ENCODE measurements around the gene LYRM4. TPM values are rescaled to one million over a fixed set of nuclear protein-coding genes. Genes with fewer than 3 reads are reported as not detected.
"Not testable (repeated sequence)": the region's sequence is repeated elsewhere in the genome, so short reads cannot be mapped to it uniquely, and the experiment has no call there.

The LYRM4 gene
- total RNA-seq, 3 donors from 2014 or later, result 49.2 to 50.6 (median 50.0) TPM

- DNase-seq, result no peak
- H3K9me3 Mint-ChIP-seq, result no peaks in the 10 kb centered on the region
- no peak overlapping the region for H3K4me3 Mint-ChIP-seq
- H3K36me3 Mint-ChIP-seq (ENCODE audit: insufficient read depth), result peaks cover 2% of the 10 kb centered on the region
- H3K4me1 Mint-ChIP-seq (ENCODE audit: low read depth), result no peaks in the 10 kb centered on the region
- no peak for ATAC-seq
- H3K27me3 Mint-ChIP-seq (ENCODE audit: low read depth), result no peaks in the 10 kb centered on the region
These were observed 138.8 kb downstream of the LYRM4 start for GRCh38 chr6:5121956-5122355.

GRCh38 chr6:5121479-5121878, 139.3 kb downstream of the LYRM4 start:
- DNase-seq (no peak), ATAC-seq (no peak)
- no peaks in the 10 kb centered on the region for H3K4me1 Mint-ChIP-seq (ENCODE audit: low read depth)
- no peaks in the 10 kb centered on the region for H3K9me3 Mint-ChIP-seq
- peaks cover 2% of the 10 kb centered on the region for H3K36me3 Mint-ChIP-seq (ENCODE audit: insufficient read depth)
- no peak overlapping the region for H3K4me3 Mint-ChIP-seq
- H3K27me3 Mint-ChIP-seq (ENCODE audit: low read depth), result no peaks in the 10 kb centered on the region

- ATAC-seq; H3K27me3 Mint-ChIP-seq (ENCODE audit: low read depth); H3K36me3 Mint-ChIP-seq (ENCODE audit: insufficient read depth); H3K4me3 Mint-ChIP-seq; H3K4me1 Mint-ChIP-seq (ENCODE audit: low read depth); DNase-seq; H3K9me3 Mint-ChIP-seq: not testable (repeated sequence)
These were observed 140.2 kb downstream of the LYRM4 start for GRCh38 chr6:5120543-5120942.

- no peaks in the 10 kb centered on the region for H3K4me1 Mint-ChIP-seq (ENCODE audit: low read depth)
- ATAC-seq, result no peak
These were observed 140.7 kb downstream of the LYRM4 start for GRCh38 chr6:5120011-5120410.

GRCh38 chr6:5119090-5119951, 141.4 kb downstream of the LYRM4 start:
- Mint-ChIP-seq H3K27me3 (ENCODE audit: low read depth) (no peaks in the 10 kb centered on the region), H3K4me1 (ENCODE audit: low read depth) (no peaks in the 10 kb centered on the region), H3K9me3 (no peaks in the 10 kb centered on the region), H3K36me3 (ENCODE audit: insufficient read depth) (no peaks in the 10 kb centered on the region), H3K4me3 (no peak overlapping the region)
- DNase-seq (no peak), ATAC-seq (no peak)

More at GRCh38 chr6:5120011-5120410, 140.7 kb downstream of the LYRM4 start:
- H3K9me3 Mint-ChIP-seq, result no peaks in the 10 kb centered on the region
- no peaks in the 10 kb centered on the region for H3K36me3 Mint-ChIP-seq (ENCODE audit: insufficient read depth)
- no peak for DNase-seq
- H3K4me3 Mint-ChIP-seq, result no peak overlapping the region
- no peaks in the 10 kb centered on the region for H3K27me3 Mint-ChIP-seq (ENCODE audit: low read depth)

- Mint-ChIP-seq H3K4me1 (ENCODE audit: low read depth) (no peaks in the 10 kb centered on the region), H3K36me3 (ENCODE audit: insufficient read depth) (peaks cover 4% of the 10 kb centered on the region), H3K27me3 (ENCODE audit: low read depth) (no peaks in the 10 kb centered on the region), H3K9me3 (no peaks in the 10 kb centered on the region), H3K4me3 (no peak overlapping the region)
- ATAC-seq (no peak), DNase-seq (no peak)
These were observed 144.3 kb downstream of the LYRM4 start for GRCh38 chr6:5116243-5116991.

GRCh38 chr6:5115168-5115567, 145.6 kb downstream of the LYRM4 start:
- Mint-ChIP-seq H3K4me3 (no peak overlapping the region), H3K27me3 (ENCODE audit: low read depth) (no peaks in the 10 kb centered on the region), H3K36me3 (ENCODE audit: insufficient read depth) (peaks cover 11% of the 10 kb centered on the region), H3K4me1 (ENCODE audit: low read depth) (no peaks in the 10 kb centered on the region), H3K9me3 (no peaks in the 10 kb centered on the region)
- DNase-seq (no peak), ATAC-seq (no peak)

GRCh38 chr6:5113096-5113495, 147.7 kb downstream of the LYRM4 start:
- no peak for DNase-seq
- Mint-ChIP-seq H3K4me1 (ENCODE audit: low read depth) (no peaks in the 10 kb centered on the region), H3K9me3 (no peaks in the 10 kb centered on the region), H3K27me3 (ENCODE audit: low read depth) (no peaks in the 10 kb centered on the region), H3K36me3 (ENCODE audit: insufficient read depth) (peaks cover 14% of the 10 kb centered on the region), H3K4me3 (no peak overlapping the region)
- ATAC-seq, result no peak

- no peak for ATAC-seq
- Mint-ChIP-seq H3K9me3 (no peaks in the 10 kb centered on the region), H3K4me3 (no peak overlapping the region), H3K36me3 (ENCODE audit: insufficient read depth) (peaks cover 14% of the 10 kb centered on the region), H3K4me1 (ENCODE audit: low read depth) (no peaks in the 10 kb centered on the region), H3K27me3 (ENCODE audit: low read depth) (no peaks in the 10 kb centered on the region)
- no peak for DNase-seq
These were observed 148.5 kb downstream of the LYRM4 start for GRCh38 chr6:5112066-5112799.

- Mint-ChIP-seq H3K4me1 (ENCODE audit: low read depth) (no peaks in the 10 kb centered on the region), H3K36me3 (ENCODE audit: insufficient read depth) (peaks cover 14% of the 10 kb centered on the region), H3K4me3 (no peak overlapping the region), H3K27me3 (ENCODE audit: low read depth) (no peaks in the 10 kb centered on the region), H3K9me3 (no peaks in the 10 kb centered on the region)
- DNase-seq, result no peak
- no peak for ATAC-seq
These were observed 149.1 kb downstream of the LYRM4 start for GRCh38 chr6:5111626-5112025.

- Mint-ChIP-seq H3K4me1 (ENCODE audit: low read depth) (no peaks in the 10 kb centered on the region), H3K9me3 (no peaks in the 10 kb centered on the region), H3K36me3 (ENCODE audit: insufficient read depth) (peaks cover 15% of the 10 kb centered on the region), H3K27me3 (ENCODE audit: low read depth) (no peaks in the 10 kb centered on the region), H3K4me3 (no peak overlapping the region)
- DNase-seq, result no peak
- no peak for ATAC-seq
These were observed 150.5 kb downstream of the LYRM4 start for GRCh38 chr6:5110246-5110645.

- no peaks in the 10 kb centered on the region for H3K9me3 Mint-ChIP-seq
- no peak overlapping the region for H3K4me3 Mint-ChIP-seq
- no peak for ATAC-seq
- no peaks in the 10 kb centered on the region for H3K4me1 Mint-ChIP-seq (ENCODE audit: low read depth)
- peaks cover 17% of the 10 kb centered on the region for H3K36me3 Mint-ChIP-seq (ENCODE audit: insufficient read depth)
- no peaks in the 10 kb centered on the region for H3K27me3 Mint-ChIP-seq (ENCODE audit: low read depth)
- DNase-seq, result no peak
These were observed 151.3 kb downstream of the LYRM4 start for GRCh38 chr6:5109436-5109835.

- Mint-ChIP-seq H3K36me3 (ENCODE audit: insufficient read depth) (peaks cover 17% of the 10 kb centered on the region), H3K9me3 (no peaks in the 10 kb centered on the region), H3K4me1 (ENCODE audit: low read depth) (no peaks in the 10 kb centered on the region), H3K4me3 (no peak overlapping the region), H3K27me3 (ENCODE audit: low read depth) (no peaks in the 10 kb centered on the region)
- ATAC-seq (no peak), DNase-seq (no peak)
These were observed 152.1 kb downstream of the LYRM4 start for GRCh38 chr6:5108536-5109150.

- no peaks in the 10 kb centered on the region for H3K27me3 Mint-ChIP-seq (ENCODE audit: low read depth)
- ATAC-seq (no peak), DNase-seq (no peak)
- no peaks in the 10 kb centered on the region for H3K4me1 Mint-ChIP-seq (ENCODE audit: low read depth)
- H3K4me3 Mint-ChIP-seq, result no peak overlapping the region
- peaks cover 17% of the 10 kb centered on the region for H3K36me3 Mint-ChIP-seq (ENCODE audit: insufficient read depth)
- H3K9me3 Mint-ChIP-seq, result no peaks in the 10 kb centered on the region
These were observed 152.7 kb downstream of the LYRM4 start for GRCh38 chr6:5108068-5108467.
